HG02798 (cell line): ENCODE results near the gene AOPEP.
"Not testable (repeated sequence)": the region's sequence is repeated elsewhere in the genome, so short reads cannot be mapped to it uniquely, and the experiment has no call there.

ENCODE experiments used
- ATAC-seq: cut with Tn5 transposase; IDR thresholded peaks from one replicate; pipeline ENCODE4 v1.9.1; 2021; ENCODE audit warnings: mild to moderate bottlenecking; ENCODE audit not compliant: unreplicated experiment, poor library complexity

AOPEP gene

GRCh38 chr9:94999832-95000231 is 273.3 kb downstream of the AOPEP start:
- no peak for ATAC-seq

- ATAC-seq = no peak
Observed at GRCh38 chr9:95000821-95001220, 274.3 kb downstream of the AOPEP start.

GRCh38 chr9:95001720-95002119 is 275.2 kb downstream of the AOPEP start:
- ATAC-seq = no peak

- ATAC-seq = no peak
Observed at GRCh38 chr9:95003689-95004410, 277.4 kb downstream of the AOPEP start.

- peak; percentile 73 for ATAC-seq
Observed at GRCh38 chr9:95004411-95005277, 278.1 kb downstream of the AOPEP start.

GRCh38 chr9:95005278-95006143 is 279.0 kb downstream of the AOPEP start:
- ATAC-seq = no peak

GRCh38 chr9:95007226-95007869 is 280.8 kb downstream of the AOPEP start:
- ATAC-seq = no peak

GRCh38 chr9:95008151-95008771 is 281.8 kb downstream of the AOPEP start:
- no peak for ATAC-seq

GRCh38 chr9:95009459-95009858 is 283.0 kb downstream of the AOPEP start:
- no peak for ATAC-seq

- no peak for ATAC-seq
Observed at GRCh38 chr9:95010431-95010838, 283.9 kb downstream of the AOPEP start.

GRCh38 chr9:95012035-95012708 is 285.7 kb downstream of the AOPEP start:
- no peak for ATAC-seq

GRCh38 chr9:95012902-95013301 is 286.4 kb downstream of the AOPEP start:
- no peak for ATAC-seq

- no peak for ATAC-seq
Observed at GRCh38 chr9:95014917-95015316, 288.4 kb downstream of the AOPEP start.

- ATAC-seq = no peak
Observed at GRCh38 chr9:95015569-95015968, 289.1 kb downstream of the AOPEP start.

GRCh38 chr9:95017062-95017461 is 290.6 kb downstream of the AOPEP start:
- ATAC-seq = no peak

GRCh38 chr9:95017661-95018060 is 291.2 kb downstream of the AOPEP start:
- ATAC-seq = no peak

- ATAC-seq = no peak
Observed at GRCh38 chr9:95018099-95018936, 291.8 kb downstream of the AOPEP start.

- not testable (repeated sequence) for ATAC-seq
Observed at GRCh38 chr9:95020644-95021043, 294.1 kb downstream of the AOPEP start.
